ENCODE results near the gene PRAMEF5.
"Not testable (repeated sequence)": the region's sequence is repeated elsewhere in the genome, so short reads cannot be mapped to it uniquely, and the experiment has no call there.

Gene PRAMEF5

GRCh38 chr1:13279617-13280016 is 25.6 kb downstream of the PRAMEF5 start:
- not testable (repeated sequence) for DNase-seq

- not testable (repeated sequence) for DNase-seq
Observed at GRCh38 chr1:13285037-13285436, 31.0 kb downstream of the PRAMEF5 start, which contains the start of gene PRAMEF8. TSS of gene PRAMEF8 (minus strand) at chr1:13285137. CDS start at chr1:13284091, 1,046 bp downstream.

- not testable (repeated sequence) for DNase-seq
Observed at GRCh38 chr1:13289030-13289429, 35.0 kb downstream of the PRAMEF5 start.

- DNase-seq = not testable (repeated sequence)
Observed at GRCh38 chr1:13297216-13297931, 43.4 kb downstream of the PRAMEF5 start.

- not testable (repeated sequence) for DNase-seq
Observed at GRCh38 chr1:13298699-13299098, 44.7 kb downstream of the PRAMEF5 start.

GRCh38 chr1:13302197-13302596 is 48.2 kb downstream of the PRAMEF5 start:
- DNase-seq = not testable (repeated sequence)

- not testable (repeated sequence) for DNase-seq
Observed at GRCh38 chr1:13303239-13303638, 49.2 kb downstream of the PRAMEF5 start, which contains the start of gene PRAMEF33. TSS of gene PRAMEF33 (plus strand) at chr1:13303539. CDS start at chr1:13305955, 2,416 bp downstream.

Measured in activated T-cell treated with anti-CD3 and anti-CD28 coated beads for 4 hours (primary cell).